GM13977 (cell line): ENCODE results near the gene CPVL.

ENCODE experiments used
- DNase-seq: peaks from one replicate; pipeline ENCODE4 v3.0.0; 2012; ENCODE audit warnings: low spot score
- in situ Hi-C: fragments of 300-500 bp; cut with MboI; formaldehyde crosslinking; loops from one replicate; pipeline ENCODE4 v1.12.0; 2022; ENCODE audit warnings: low sequenced_read_pairs, low pct_unique_long_range_greater_than_20kb, mixed read lengths, inconsistent platforms; ENCODE audit not compliant: unreplicated experiment
- TF ChIP-seq, protein P1 (sequence below): IDR thresholded peaks from 2 replicates; pipeline ENCODE4 v1.5.1; 2012; ENCODE audit warnings: mild to moderate bottlenecking, control low read depth; ENCODE audit not compliant: insufficient read depth; ENCODE audit errors: extremely low read depth, missing control alignments

Gene CPVL

GRCh38 chr7:29078311-29079260 lies 67.8 kb downstream of the CPVL start:
- TF ChIP-seq, protein P1, sequence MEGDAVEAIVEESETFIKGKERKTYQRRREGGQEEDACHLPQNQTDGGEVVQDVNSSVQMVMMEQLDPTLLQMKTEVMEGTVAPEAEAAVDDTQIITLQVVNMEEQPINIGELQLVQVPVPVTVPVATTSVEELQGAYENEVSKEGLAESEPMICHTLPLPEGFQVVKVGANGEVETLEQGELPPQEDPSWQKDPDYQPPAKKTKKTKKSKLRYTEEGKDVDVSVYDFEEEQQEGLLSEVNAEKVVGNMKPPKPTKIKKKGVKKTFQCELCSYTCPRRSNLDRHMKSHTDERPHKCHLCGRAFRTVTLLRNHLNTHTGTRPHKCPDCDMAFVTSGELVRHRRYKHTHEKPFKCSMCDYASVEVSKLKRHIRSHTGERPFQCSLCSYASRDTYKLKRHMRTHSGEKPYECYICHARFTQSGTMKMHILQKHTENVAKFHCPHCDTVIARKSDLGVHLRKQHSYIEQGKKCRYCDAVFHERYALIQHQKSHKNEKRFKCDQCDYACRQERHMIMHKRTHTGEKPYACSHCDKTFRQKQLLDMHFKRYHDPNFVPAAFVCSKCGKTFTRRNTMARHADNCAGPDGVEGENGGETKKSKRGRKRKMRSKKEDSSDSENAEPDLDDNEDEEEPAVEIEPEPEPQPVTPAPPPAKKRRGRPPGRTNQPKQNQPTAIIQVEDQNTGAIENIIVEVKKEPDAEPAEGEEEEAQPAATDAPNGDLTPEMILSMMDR, result no peak
- in situ Hi-C loops, result no loop called here
- no peak for DNase-seq

DNA sequence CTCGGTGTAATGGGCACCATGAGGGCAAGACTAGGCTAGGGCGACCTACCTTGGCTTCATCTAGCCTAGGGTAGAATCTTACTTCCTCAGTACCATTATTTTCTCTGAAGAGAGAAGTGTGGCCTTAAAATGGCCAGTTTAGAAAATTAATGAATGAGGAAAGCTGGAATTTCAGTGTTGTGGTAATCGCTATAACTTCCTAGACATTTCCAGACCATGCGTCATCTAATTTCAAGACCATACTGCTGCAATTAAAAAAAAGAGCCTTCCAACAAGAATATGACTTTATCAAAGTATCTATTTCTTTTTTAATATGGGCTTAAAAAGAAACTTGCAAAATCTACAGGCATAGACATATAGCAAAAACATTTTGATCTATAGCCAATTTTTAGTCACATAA lies 68.5 kb downstream of the CPVL start:
- TF ChIP-seq, protein P1, result no peak
- DNase-seq, result no peak
- in situ Hi-C loops, result no loop called here

GRCh38 chr7:29077176-29077575 lies 69.2 kb downstream of the CPVL start:
- no peak for DNase-seq
- in situ Hi-C loops, result no loop called here
- TF ChIP-seq, protein P1, result no peak

GRCh38 chr7:29076631-29077030 lies 69.7 kb downstream of the CPVL start:
- TF ChIP-seq, protein P1, result no peak
- in situ Hi-C loops, result no loop called here
- DNase-seq, result no peak

- TF ChIP-seq, protein P1, result no peak
- DNase-seq, result no peak
- in situ Hi-C loops, result no loop called here
Observed at GRCh38 chr7:29075606-29076005, 70.7 kb downstream of the CPVL start.

DNA sequence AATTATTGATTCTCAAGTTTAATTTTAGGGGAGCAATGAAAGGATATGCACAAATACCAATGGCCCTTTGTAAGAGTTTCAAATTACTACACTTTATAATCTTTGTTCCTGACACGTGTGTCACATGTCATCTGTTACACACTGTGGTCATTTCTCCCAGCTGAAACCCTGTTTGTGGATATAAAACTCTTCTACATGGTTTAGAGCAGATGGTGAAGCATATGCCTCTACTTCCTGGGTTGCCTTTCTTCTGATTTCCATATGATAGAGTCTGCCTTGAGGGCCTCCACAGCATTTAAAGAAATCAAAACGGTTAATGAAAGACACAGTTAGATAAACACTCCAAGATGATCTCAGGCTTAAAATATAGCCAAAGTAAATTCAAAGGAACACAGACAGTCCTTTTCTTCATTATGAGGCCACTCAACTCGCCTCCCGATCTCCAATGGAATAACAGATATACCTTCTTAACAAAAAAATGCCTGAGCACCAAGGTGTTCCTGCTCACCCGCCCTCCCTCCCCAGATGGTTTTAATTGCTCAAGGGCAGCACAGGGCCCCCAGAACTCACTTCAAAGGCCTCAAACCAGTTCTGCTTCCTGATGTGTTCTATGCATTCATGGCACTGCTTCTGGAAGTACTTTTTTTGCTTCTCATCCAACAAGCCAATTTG lies 75.0 kb downstream of the CPVL start:
- TF ChIP-seq, protein P1, result no peak
- in situ Hi-C loops, result no loop called here
- no peak for DNase-seq
